BJ (cell line): ENCODE results near the gene RFLNA. TPM values are rescaled to one million over a fixed set of nuclear protein-coding genes. Genes with fewer than 3 reads are reported as not detected.

Experiments
- CTCF ChIA-PET: fragments of 350-600 bp; formaldehyde crosslinking; extraction: SDS; loops from one replicate; lab custom pipeline; 2021; ENCODE audit warnings: antibody characterized with exemption, inconsistent platforms; lab: Yijun Ruan, JAX
- POLR2A ChIA-PET: fragments of 300-600 bp; sonication (Branson Sonifier 250); formaldehyde crosslinking; extraction: SDS; loops from one replicate; lab custom pipeline; 2021; ENCODE audit warnings: antibody characterized with exemption; lab: Charles Lee
- DNase-seq: peaks from one replicate; pipeline ENCODE4 v3.0.0-alpha.2; 2011; ENCODE audit warnings: low read depth
- H3K27me3 ChIP-seq: 2 replicates; pipeline ENCODE4 v1.6.0; 2011; ENCODE audit warnings: low read length; ENCODE audit not compliant: control insufficient read depth, insufficient read depth
- H3K36me3 ChIP-seq: 2 replicates; pipeline ENCODE4 v1.5.1; 2011; ENCODE audit warnings: low read length; ENCODE audit not compliant: control insufficient read depth, insufficient read depth
- H3K4me3 ChIP-seq: 2 replicates; pipeline ENCODE4 v1.5.1; 2011; ENCODE audit warnings: low read depth, mild to moderate bottlenecking, control low read depth, low read length
- CTCF ChIP-seq: IDR thresholded peaks from 2 replicates; pipeline ENCODE4 v1.5.1; 2011; ENCODE audit warnings: low read depth, mild to moderate bottlenecking, control low read depth, inconsistent platforms, low read length, moderate library complexity; ENCODE audit not compliant: insufficient read depth
- polyA plus RNA-seq: library from polyadenylated mRNA; depleted of rRNA; stranded (reverse); fragments of >200 nt; gene quantifications from 2 replicates; pipeline ENCODE4 v1.2.3, GENCODE V29; 2011

Gene RFLNA
- polyA plus RNA-seq, 1 experiment = not detected

DNA sequence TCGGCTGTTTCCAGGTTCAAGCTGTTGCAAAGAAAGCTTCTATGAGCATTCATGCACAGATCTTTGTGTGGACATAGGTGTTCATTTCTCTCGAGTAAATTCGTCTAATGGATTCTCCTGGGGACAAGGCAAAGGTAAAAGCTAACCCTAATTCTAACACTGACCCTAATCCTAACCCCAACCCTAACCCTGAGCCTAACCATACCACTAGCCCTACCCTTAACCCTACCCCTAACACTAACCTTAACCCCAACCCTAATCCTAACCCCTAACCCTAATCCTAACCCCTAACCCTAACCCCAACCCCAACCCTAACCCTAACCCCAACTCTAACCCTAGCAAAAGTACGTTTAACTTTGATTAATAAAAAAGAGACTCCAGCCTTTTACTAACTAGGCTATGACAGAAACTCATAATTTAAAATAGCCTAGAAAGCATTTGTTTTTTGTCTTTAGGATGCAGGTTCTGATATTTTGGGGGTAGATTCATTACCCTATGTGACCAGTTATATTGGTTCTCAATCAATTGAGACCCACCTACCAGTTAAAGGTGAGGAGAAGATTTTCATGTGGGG lies 27.6 kb upstream of the RFLNA start:
- ChIA-PET CTCF (no interaction called here), POLR2A (no interaction called here)
- no peaks in the 10 kb centered on the region for H3K36me3 ChIP-seq
- peaks cover under 1% of the 10 kb centered on the region; the same call in 1 of the 2 replicates for H3K27me3 ChIP-seq
- TF ChIP-seq CTCF = no peak
- no peak overlapping the region for H3K4me3 ChIP-seq
- no peak for DNase-seq

DNA sequence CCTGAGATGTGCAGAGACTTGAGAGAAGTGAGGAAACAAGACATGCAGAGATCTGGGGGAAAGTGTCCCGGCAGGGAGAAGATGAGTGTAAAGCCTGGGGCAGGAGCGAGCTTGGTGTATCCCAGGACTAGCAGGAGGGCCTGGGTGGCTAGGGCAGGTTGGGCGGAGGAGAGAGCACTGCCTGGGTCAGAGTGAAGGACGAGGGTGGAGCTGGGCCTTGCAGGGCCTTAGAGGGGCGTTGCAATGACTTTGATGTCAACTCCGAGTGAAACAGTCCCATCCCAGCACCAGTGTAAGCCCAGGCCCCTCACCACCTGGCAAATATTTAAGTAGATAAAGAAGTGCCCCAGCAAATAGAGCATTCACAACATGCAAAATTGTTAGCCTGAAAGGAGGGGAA lies 24.2 kb upstream of the RFLNA start:
- no peak for DNase-seq
- H3K36me3 ChIP-seq = no peaks in the 10 kb centered on the region
- no peak for TF ChIP-seq CTCF
- ChIA-PET POLR2A (no interaction called here), CTCF (no interaction called here)
- H3K27me3 ChIP-seq = no peaks in the 10 kb centered on the region
- no peak overlapping the region for H3K4me3 ChIP-seq

GRCh38 chr12:124273630-124274029 lies 21.3 kb upstream of the RFLNA start:
- Histone ChIP-seq H3K4me3 (no peak overlapping the region), H3K36me3 (no peaks in the 10 kb centered on the region), H3K27me3 (peaks cover 5% of the 10 kb centered on the region)
- ChIA-PET POLR2A (no interaction called here), CTCF (interaction anchor here (1.0 to 1.4 kb wide), 2 partner anchors 16 to 26 kb away, joined by 3 read pairs; no protein-coding TSS in a partner anchor)
- 0 out of 2 replicates have a peak, but pooled peaks have one; percentile 23 for TF ChIP-seq CTCF
- DNase-seq = no peak

GRCh38 chr12:124276337-124276736 lies 18.6 kb upstream of the RFLNA start:
- Histone ChIP-seq H3K4me3 (no peak overlapping the region), H3K27me3 (peaks cover 8% of the 10 kb centered on the region), H3K36me3 (no peaks in the 10 kb centered on the region)
- CTCF ChIA-PET = no interaction called here
- no peak for DNase-seq
- no peak for TF ChIP-seq CTCF
- POLR2A ChIA-PET = no interaction called here

DNA sequence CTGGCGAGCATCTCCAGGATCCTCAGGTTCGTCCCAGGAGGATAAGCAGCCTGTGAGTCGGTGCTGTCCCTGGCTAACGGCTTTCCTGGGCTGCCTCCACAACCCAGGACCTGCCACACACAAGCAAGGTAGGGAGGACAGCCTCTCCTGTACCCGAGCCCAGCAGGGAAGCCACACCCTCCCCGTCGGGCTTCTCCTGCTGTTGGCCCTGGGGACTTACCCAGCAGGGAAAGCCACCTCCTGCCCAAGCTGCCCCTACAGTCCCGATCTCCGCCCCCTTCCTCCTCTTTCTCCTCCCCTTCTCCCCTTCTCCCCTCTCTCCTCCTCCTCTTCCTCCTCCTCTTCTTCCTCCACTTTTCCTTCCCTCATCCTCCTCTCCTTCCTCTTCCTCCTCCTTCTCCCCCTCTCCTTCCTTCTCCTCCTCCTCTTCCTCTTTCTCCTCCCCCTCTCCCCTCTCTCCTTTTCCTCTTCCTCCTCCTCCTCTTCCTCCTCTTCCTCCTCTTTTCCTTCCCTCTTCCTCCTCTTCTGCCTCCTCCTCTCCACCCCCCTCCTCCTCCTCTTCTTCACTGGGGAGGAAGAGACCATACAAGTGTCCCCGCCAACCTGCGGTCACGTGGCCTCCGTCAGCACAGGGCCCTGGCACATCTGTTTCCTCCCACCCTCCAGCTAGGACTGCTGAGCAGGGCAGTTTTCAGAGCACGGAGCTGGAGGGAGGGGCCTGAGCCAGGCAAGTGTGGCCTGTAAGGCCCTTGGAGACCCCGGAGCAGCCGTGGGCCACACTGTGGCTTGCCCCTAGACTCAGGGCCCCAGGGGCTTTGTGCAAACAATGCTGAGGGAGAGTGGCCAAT lies 17.3 kb upstream of the RFLNA start:
- DNase-seq = no peak
- ChIA-PET POLR2A (interaction anchor here (1.0 kb wide), 1 partner anchor 17 kb away, joined by 3 read pairs; the partner anchor contains the start of gene RFLNA), CTCF (interaction anchor here (0.9 to 1.1 kb wide), 3 partner anchors 12 to 224 kb away, joined by 3 read pairs; no protein-coding TSS in a partner anchor)
- H3K4me3 ChIP-seq = no peak overlapping the region
- TF ChIP-seq CTCF = no peak
- H3K27me3 ChIP-seq = peaks cover 8% of the 10 kb centered on the region
- H3K36me3 ChIP-seq = no peaks in the 10 kb centered on the region
